Measurements from ENCODE around the gene COL4A2. TPM values are rescaled to one million over a fixed set of nuclear protein-coding genes. Genes with fewer than 3 reads are reported as not detected.

COL4A2 gene
- total RNA-seq, 2 experiments from 2014 or later, result not detected

DNA sequence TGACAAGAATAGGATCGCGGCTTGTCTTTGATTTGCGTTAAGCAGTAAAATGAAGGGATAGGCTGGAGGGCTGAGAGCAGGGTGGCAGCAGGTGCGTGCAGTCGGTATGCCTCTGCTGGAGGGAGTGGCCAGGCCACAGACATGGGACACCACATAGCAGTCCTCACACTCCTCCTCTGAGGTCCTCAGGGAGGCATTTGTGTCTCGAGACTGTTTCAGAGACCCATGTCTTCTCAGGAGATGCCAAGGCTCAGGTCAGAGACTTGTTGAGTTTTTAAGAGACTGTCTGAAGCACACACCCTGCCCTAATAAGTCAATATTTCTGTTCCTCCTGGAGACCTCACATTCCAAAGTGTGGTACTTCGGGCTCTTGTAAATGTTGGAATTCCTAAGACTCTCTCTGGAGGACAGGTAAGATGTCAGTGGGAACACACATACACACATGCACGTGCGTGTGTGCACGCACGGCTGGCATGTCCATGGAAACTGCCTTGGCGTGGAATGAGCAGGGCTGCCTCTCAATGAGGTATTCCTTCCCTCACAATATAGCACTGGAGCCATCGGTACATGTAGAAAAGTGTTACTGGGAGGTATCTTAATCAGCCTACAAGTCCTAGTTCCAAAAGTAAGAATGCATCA is 46.4 kb downstream of the COL4A2 start:
- no peaks in the 10 kb centered on the region for H3K27me3 Mint-ChIP-seq
- H3K36me3 Mint-ChIP-seq (ENCODE audit: low read depth), result no peaks in the 10 kb centered on the region
- DNase-seq, result no peak
- no peaks in the 10 kb centered on the region for H3K9me3 Mint-ChIP-seq
- CTCF ChIA-PET, result no interaction called here
- H3K27ac Mint-ChIP-seq, result no peak overlapping the region
- POLR2A ChIA-PET, result no interaction called here
- H3K4me1 Mint-ChIP-seq, result no peaks in the 10 kb centered on the region
- no peak overlapping the region for H3K4me3 Mint-ChIP-seq

DNA sequence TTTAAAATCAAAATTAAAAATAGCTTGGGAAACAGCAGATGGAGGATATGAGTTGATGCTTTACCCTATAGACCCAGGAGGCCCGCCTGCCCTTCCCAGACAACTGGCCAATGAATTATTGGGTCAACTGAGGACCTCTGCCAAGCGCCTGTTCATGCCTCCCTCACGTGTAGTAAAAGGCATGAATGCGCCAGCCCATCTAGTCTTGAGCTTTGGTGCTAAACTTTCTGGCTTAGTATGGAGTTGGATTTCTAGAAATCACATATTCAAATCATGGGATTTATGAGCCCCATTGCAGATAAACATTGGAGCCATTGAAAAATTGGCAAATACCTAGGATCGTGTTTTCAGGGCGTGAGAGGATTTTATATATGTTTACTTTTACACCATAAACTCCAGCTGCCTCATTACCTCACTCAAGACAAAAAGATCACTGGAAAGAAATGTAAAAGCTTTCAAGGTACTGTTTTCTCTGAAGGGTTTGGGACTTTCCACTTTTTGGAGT is 47.1 kb downstream of the COL4A2 start:
- Mint-ChIP-seq H3K4me3 (no peak overlapping the region), H3K27me3 (no peaks in the 10 kb centered on the region), H3K27ac (no peak overlapping the region), H3K4me1 (no peaks in the 10 kb centered on the region), H3K9me3 (no peaks in the 10 kb centered on the region), H3K36me3 (ENCODE audit: low read depth) (no peaks in the 10 kb centered on the region)
- DNase-seq, result no peak
- POLR2A ChIA-PET, result no interaction called here
- CTCF ChIA-PET, result no interaction called here

DNA sequence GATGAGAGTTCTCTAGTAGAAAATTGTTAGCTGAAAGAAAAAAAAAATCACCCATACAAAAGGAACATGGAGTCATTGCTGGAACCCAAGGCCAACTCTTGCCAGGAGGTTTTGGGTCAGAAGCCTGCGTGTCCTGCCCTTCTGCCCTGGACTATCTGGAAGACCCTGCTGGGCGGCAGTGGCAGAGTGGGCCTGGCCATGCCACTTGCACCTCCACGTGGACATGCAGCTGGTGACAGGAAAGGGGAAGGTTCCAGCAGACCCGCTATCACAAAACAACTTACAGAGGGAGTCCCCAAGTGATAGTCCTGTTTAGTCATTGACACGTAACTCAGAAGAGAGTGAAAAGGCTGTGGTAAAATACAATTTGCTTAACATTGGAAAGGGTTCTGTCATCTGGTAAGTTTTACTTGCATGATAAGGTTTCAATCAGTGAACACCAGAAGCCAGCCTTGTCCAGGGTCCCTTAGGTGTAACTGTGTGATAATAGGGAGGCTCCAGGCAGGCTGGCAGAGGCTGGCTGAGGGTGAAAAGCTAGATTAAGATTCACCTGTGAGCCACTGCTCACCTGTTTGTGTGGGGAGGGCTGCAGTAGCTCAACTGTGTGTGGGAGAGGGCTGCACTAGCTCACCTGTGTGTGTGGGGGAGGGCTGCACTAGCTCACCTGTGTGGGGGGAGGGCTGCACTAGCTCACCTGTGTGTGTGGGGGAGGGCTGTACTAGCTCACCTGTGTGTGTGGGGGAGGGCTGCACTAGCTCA is 47.8 kb downstream of the COL4A2 start:
- Mint-ChIP-seq H3K4me1 (no peaks in the 10 kb centered on the region), H3K36me3 (ENCODE audit: low read depth) (no peaks in the 10 kb centered on the region), H3K9me3 (no peaks in the 10 kb centered on the region), H3K4me3 (no peak overlapping the region), H3K27me3 (no peaks in the 10 kb centered on the region), H3K27ac (no peak overlapping the region)
- DNase-seq, result no peak
- ChIA-PET POLR2A (no interaction called here), CTCF (no interaction called here)

DNA sequence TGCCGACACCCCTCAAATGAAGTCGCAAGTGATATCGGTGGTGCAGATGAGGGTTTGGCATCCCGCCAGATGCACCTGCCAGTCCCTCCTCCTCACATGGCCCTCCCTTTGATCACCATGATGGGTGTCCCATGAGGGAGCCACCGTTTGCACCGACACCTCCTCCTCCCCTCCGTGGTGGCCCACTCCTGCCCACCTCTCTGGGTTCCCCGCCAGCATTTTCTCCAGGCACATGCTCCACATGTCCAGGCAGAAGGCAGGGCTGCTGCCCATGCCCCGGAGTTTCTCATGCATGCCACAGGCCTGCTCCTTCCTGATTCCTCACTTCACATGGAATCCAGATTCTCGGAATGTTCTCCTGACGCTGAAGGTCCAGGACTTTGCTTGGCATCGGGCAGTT is 49.3 kb downstream of the COL4A2 start:
- ChIA-PET CTCF (no interaction called here), POLR2A (no interaction called here)
- Mint-ChIP-seq H3K4me3 (no peak overlapping the region), H3K27me3 (no peaks in the 10 kb centered on the region), H3K4me1 (no peaks in the 10 kb centered on the region), H3K27ac (no peak overlapping the region), H3K9me3 (no peaks in the 10 kb centered on the region), H3K36me3 (ENCODE audit: low read depth) (no peaks in the 10 kb centered on the region)
- DNase-seq, result no peak

DNA sequence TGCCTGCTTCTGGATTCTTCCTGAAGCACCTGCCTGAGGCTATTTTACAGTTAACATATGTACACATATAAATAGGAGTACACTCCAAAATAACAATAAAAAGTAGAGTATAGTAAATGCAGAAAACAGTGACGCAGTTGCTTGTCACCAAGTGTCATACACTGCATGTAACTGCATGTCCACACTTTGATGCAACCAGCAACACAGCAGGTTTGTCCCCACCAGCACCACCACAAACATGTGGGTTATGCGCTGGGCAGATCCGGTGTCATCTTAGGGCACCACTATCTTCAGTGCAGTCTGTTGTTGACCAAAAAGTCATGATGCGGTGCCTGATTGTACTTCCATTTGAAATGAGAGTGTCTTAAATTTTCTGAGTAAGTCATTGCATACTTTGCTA is 51.3 kb downstream of the COL4A2 start:
- no peak for DNase-seq
- ChIA-PET POLR2A (no interaction called here), CTCF (no interaction called here)
- H3K36me3 Mint-ChIP-seq (ENCODE audit: low read depth), result no peaks in the 10 kb centered on the region
- H3K4me1 Mint-ChIP-seq, result no peaks in the 10 kb centered on the region
- H3K27me3 Mint-ChIP-seq, result no peaks in the 10 kb centered on the region
- no peak overlapping the region for H3K4me3 Mint-ChIP-seq
- H3K9me3 Mint-ChIP-seq, result no peaks in the 10 kb centered on the region
- no peak overlapping the region for H3K27ac Mint-ChIP-seq

DNA sequence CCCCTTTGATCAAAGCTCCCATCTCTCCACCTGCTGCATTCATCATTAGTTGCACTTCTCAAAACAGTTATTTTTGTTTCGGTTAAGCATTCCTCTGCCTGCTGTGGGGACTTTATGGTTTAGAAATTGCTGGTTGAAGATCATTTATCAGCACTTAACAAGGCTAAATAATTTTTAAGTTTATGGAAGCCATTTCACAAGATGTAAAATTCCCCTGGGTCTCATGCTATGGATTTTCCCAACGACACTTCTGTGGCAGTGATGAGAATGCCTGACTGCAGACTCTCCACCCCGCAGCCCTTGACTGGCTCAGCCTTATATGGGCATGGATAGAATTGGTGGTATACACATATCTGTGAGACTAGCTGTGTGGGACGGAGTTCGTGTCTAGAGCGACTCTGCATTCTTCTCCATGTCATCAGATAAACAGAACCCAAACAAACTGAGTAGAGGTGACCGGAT is 52.8 kb downstream of the COL4A2 start:
- Mint-ChIP-seq H3K27ac (no peak overlapping the region), H3K4me3 (no peak overlapping the region), H3K27me3 (no peaks in the 10 kb centered on the region), H3K4me1 (no peaks in the 10 kb centered on the region), H3K36me3 (ENCODE audit: low read depth) (no peaks in the 10 kb centered on the region), H3K9me3 (no peaks in the 10 kb centered on the region)
- ChIA-PET CTCF (no interaction called here), POLR2A (no interaction called here)
- no peak for DNase-seq

DNA sequence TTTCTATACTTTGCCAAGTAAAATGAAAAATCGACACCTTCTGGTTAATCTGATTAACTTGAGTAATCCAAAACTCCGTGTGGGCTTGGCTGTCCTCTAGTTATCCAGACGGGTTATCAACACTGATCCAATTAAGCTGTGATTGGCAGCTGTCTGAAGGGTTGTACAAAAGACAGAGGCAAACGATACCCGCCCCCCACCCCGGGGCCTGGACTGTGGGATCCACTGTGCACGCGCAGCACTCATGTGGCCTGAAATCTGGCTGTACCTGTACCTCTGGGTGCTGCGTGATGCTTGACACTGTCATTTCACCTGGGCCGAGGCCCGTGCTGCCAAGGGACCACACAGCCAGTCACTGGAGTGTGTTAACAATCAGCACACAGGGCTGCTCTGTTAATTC is 53.5 kb downstream of the COL4A2 start:
- H3K4me1 Mint-ChIP-seq, result no peaks in the 10 kb centered on the region
- H3K36me3 Mint-ChIP-seq (ENCODE audit: low read depth), result no peaks in the 10 kb centered on the region
- H3K27ac Mint-ChIP-seq, result no peak overlapping the region
- no peak for DNase-seq
- ChIA-PET POLR2A (no interaction called here), CTCF (no interaction called here)
- no peaks in the 10 kb centered on the region for H3K9me3 Mint-ChIP-seq
- no peak overlapping the region for H3K4me3 Mint-ChIP-seq
- no peaks in the 10 kb centered on the region for H3K27me3 Mint-ChIP-seq

DNA sequence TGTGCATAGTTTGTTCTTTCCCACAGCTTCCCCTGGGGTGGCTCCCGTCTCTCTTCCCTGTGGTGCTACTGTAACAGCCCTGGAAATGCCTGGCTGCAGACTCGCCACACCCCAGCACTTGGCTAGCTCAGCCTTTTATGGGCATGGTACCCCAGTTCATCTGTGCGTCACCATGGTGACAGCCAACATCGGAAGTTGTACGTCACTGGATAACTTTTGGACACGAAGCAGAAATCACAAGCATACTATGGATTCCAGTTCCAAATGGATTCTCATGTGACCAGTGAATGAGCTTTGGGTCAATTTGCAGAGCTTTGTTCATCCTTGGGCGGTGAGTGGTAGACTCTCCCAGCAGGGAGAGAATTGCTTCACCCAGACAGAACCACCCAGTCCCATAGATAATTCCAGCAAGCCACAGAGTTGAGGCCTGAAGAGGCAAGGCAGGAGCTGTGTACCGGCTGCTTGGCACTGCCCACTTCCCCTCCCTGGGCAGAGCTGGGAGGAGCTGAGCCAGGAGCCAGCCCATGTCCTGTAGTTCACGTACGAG is 54.4 kb downstream of the COL4A2 start:
- Mint-ChIP-seq H3K4me3 (no peak overlapping the region), H3K27me3 (no peaks in the 10 kb centered on the region), H3K9me3 (no peaks in the 10 kb centered on the region), H3K27ac (no peak overlapping the region), H3K4me1 (no peaks in the 10 kb centered on the region), H3K36me3 (ENCODE audit: low read depth) (no peaks in the 10 kb centered on the region)
- DNase-seq, result no peak
- CTCF ChIA-PET, result no interaction called here
- POLR2A ChIA-PET, result no interaction called here

DNA sequence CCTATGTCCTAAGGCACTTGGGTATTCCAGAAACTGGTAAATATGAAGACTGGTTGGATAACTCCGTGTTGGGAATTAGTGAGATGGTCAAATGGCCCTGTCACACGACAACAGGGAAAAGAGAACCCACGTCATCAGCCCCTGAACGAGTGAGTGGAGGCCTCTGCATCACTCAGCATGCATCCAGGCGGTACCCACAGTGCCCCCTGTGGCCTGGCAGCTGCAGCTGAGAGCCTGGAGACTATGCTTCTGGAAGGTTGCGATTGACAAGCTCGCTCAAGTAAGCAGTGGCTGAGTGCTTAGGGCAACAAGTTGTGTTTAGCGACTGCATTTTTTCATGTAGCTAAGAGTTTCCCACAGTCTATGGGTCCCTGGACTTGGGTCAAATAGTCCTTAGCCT is 55.9 kb downstream of the COL4A2 start:
- no peaks in the 10 kb centered on the region for H3K36me3 Mint-ChIP-seq (ENCODE audit: low read depth)
- peaks cover 2% of the 10 kb centered on the region for H3K27me3 Mint-ChIP-seq
- no peak for DNase-seq
- no peaks in the 10 kb centered on the region for H3K9me3 Mint-ChIP-seq
- H3K4me1 Mint-ChIP-seq, result no peaks in the 10 kb centered on the region
- no peak overlapping the region for H3K4me3 Mint-ChIP-seq
- ChIA-PET CTCF (no interaction called here), POLR2A (no interaction called here)
- no peak overlapping the region for H3K27ac Mint-ChIP-seq

DNA sequence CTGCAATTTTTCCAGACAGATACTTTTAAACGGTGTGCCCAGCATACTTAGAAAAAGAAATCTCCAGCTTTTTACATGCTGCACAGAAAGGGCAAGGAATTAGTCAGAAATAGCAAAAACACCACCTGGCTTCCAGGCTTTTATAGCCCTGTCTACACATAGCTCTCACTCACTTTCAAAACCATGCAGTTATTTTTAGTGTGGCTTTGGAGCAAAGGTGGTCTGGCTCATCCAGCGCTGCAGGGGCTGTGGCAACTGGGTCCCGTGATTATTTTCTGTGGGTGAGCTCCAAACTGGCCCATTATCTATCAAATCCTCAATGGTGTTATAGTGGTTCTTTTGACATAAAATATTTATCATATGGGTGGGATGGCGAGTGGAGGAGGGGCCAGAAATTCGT is 57.0 kb downstream of the COL4A2 start:
- ChIA-PET POLR2A (no interaction called here), CTCF (no interaction called here)
- H3K36me3 Mint-ChIP-seq (ENCODE audit: low read depth), result no peaks in the 10 kb centered on the region
- H3K9me3 Mint-ChIP-seq, result no peaks in the 10 kb centered on the region
- no peak for DNase-seq
- no peak overlapping the region for H3K27ac Mint-ChIP-seq
- H3K4me3 Mint-ChIP-seq, result no peak overlapping the region
- H3K27me3 Mint-ChIP-seq, result peaks cover 2% of the 10 kb centered on the region
- no peaks in the 10 kb centered on the region for H3K4me1 Mint-ChIP-seq

DNA sequence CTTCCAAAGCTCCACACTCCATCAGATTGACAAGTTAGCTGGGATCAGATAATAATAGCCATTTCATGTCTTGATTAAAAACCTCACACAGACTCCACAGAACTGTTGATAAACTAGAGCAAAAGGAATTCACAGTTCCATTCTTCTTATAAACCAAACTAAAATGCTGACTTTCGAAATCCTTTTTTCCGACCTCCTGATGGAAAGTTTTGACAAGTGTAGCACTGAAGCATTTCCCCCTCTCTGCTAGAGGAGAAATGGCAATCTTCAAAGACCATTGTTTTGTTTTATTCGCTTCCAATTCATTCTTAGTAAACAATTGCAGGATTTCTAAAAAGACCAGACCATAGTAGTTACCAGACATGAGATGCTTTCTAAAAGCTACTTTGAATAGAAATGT is 58.8 kb downstream of the COL4A2 start:
- Mint-ChIP-seq H3K36me3 (ENCODE audit: low read depth) (no peaks in the 10 kb centered on the region), H3K4me3 (no peak overlapping the region), H3K4me1 (no peaks in the 10 kb centered on the region), H3K27ac (no peak overlapping the region), H3K27me3 (peaks cover 6% of the 10 kb centered on the region), H3K9me3 (no peaks in the 10 kb centered on the region)
- ChIA-PET POLR2A (no interaction called here), CTCF (no interaction called here)
- DNase-seq, result no peak

DNA sequence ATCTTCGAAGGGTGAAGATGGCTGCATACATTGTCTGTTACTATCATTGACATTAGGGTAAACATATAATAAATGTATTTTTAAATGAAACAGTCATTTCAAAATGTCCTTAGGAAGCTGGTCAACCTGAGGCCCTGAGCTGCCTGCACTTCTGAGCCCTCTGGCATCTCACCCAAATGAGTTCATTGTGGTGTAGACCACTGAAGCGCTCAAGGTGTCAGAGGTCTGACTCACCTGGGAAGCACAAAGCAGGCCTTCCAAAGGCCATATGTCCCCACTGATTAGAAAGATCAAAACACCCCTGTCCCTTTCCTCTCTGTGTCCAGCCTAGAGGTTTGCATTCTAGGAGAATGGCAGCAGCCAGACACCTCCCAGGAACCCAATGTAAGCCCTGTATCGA is 59.6 kb downstream of the COL4A2 start:
- POLR2A ChIA-PET, result no interaction called here
- Mint-ChIP-seq H3K9me3 (no peaks in the 10 kb centered on the region), H3K36me3 (ENCODE audit: low read depth) (no peaks in the 10 kb centered on the region), H3K4me3 (no peak overlapping the region), H3K4me1 (no peaks in the 10 kb centered on the region), H3K27ac (no peak overlapping the region), H3K27me3 (peaks cover 8% of the 10 kb centered on the region)
- CTCF ChIA-PET, result no interaction called here
- no peak for DNase-seq

DNA sequence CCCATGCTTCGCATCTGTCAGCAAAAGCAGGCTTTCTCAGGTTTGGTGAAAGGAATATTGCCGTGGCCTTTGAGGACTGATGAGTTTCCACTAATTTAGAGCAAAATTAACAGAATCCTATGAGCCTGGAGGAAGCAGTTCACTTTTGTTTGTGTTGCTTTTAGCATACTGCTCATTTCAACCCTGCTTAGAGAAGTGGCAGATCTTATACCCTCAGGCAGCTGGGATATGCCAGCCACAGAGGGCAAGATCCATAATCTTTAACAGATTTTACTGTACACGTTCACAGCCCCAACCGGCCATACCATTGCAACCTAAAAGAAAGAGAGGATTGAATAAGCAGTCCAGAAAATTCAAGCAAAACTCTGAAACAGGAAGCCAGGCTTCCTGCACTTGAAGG is 60.5 kb downstream of the COL4A2 start:
- Mint-ChIP-seq H3K4me1 (no peaks in the 10 kb centered on the region), H3K4me3 (no peak overlapping the region), H3K36me3 (ENCODE audit: low read depth) (no peaks in the 10 kb centered on the region), H3K9me3 (no peaks in the 10 kb centered on the region), H3K27me3 (peaks cover 10% of the 10 kb centered on the region), H3K27ac (no peak overlapping the region)
- ChIA-PET POLR2A (no interaction called here), CTCF (no interaction called here)
- DNase-seq, result no peak

DNA sequence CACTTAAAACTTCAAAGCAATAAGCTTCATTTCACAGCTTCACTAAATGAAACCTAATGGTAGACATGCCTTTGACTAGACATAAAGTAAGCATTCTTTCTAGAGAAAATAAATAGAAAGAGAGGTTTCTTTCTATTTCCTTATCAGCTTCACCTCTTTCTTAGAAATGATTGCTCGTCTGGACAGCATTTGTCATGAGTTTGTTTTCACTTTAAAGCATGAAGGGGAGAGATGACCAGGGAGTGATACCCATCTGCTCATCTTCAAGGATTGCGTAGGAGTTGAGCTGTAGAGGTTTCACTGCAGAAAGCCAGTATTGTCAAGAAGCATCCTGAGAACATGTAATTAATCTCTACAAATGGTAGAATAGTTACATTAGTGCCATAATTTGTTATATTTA is 61.3 kb downstream of the COL4A2 start:
- POLR2A ChIA-PET, result no interaction called here
- no peaks in the 10 kb centered on the region for H3K9me3 Mint-ChIP-seq
- H3K36me3 Mint-ChIP-seq (ENCODE audit: low read depth), result no peaks in the 10 kb centered on the region
- no peak overlapping the region for H3K4me3 Mint-ChIP-seq
- DNase-seq, result no peak
- H3K27ac Mint-ChIP-seq, result no peak overlapping the region
- peaks cover 10% of the 10 kb centered on the region for H3K27me3 Mint-ChIP-seq
- H3K4me1 Mint-ChIP-seq, result no peaks in the 10 kb centered on the region
- CTCF ChIA-PET, result no interaction called here
